CD4-positive, alpha-beta T cell (primary cell): ENCODE measurements around the gene PTPRK. TPM values are rescaled to one million over a fixed set of nuclear protein-coding genes. Genes with fewer than 3 reads are reported as not detected.

ENCODE experiments used
- ATAC-seq: fragments of 200-7000 bp; cut with Tn5 transposase; one replicate; pipeline ENCODE4 v1.10.0; 2022; ENCODE audit warnings: mild to moderate bottlenecking; ENCODE audit not compliant: poor library complexity
- CTCF ChIA-PET: fragments of 350-600 bp; sonication (Branson Sonifier 250); formaldehyde crosslinking; loops from one replicate; lab custom pipeline; 2021; ENCODE audit warnings: antibody characterized with exemption, inconsistent platforms; lab: Charles Lee
- POLR2A ChIA-PET: fragments of 350-600 bp; sonication (Branson Sonifier 250); formaldehyde crosslinking; loops from one replicate; lab custom pipeline; 2021; ENCODE audit warnings: antibody characterized with exemption, inconsistent platforms; lab: Charles Lee
- DNase-seq, 14 experiments: peaks; one replicate each; pipeline ENCODE4 v3.0.0-alpha.2; 2013 to 2020; ENCODE audit warnings: mixed read lengths in 2 of 14
- H3K27ac ChIP-seq, 2 donors: one replicate each; pipeline versions ENCODE4 v1.5.1 to v1.7.0; 2013; ENCODE audit warnings: low read length in 2 of 2, low read depth in 1 of 2, mild to moderate bottlenecking in 1 of 2
- H3K27me3 ChIP-seq, 2 experiments: 1 replicate in 1 of 2; 2 replicates in 1 of 2; pipeline versions ENCODE4 v1.6.1 to v1.7.0; 2013; ENCODE audit warnings: low read length in 2 of 2, control low read depth in 1 of 2, mild to moderate bottlenecking in 1 of 2, moderate library complexity in 1 of 2; ENCODE audit not compliant: insufficient read depth in 2 of 2, control insufficient read depth in 1 of 2
- H3K36me3 ChIP-seq: one replicate; pipeline ENCODE4 v1.6.1; 2013; ENCODE audit warnings: low read length, control low read depth; ENCODE audit not compliant: insufficient read depth
- H3K4me1 ChIP-seq: one replicate; pipeline ENCODE4 v1.6.1; 2013; ENCODE audit warnings: low read length, control low read depth; ENCODE audit not compliant: insufficient read depth
- H3K4me3 ChIP-seq: one replicate; pipeline ENCODE4 v1.5.1; 2013; ENCODE audit warnings: mild to moderate bottlenecking, low read length, moderate library complexity
- H3K9me3 ChIP-seq, 2 experiments: 1 replicate in 1 of 2; 2 replicates in 1 of 2; pipeline versions ENCODE4 v1.6.1 to v1.7.0; 2013; ENCODE audit warnings: low read length in 2 of 2, mild to moderate bottlenecking in 2 of 2, control low read depth in 1 of 2, moderate library complexity in 1 of 2; ENCODE audit not compliant: control insufficient read depth in 1 of 2, insufficient read depth in 1 of 2
- H3K27ac Mint-ChIP-seq: one replicate; pipeline ENCODE4 v1.8.0; 2020; ENCODE audit warnings: mixed read lengths
- H3K27me3 Mint-ChIP-seq: one replicate; pipeline ENCODE4 v1.8.0; 2021; ENCODE audit warnings: mixed read lengths
- H3K36me3 Mint-ChIP-seq: one replicate; pipeline ENCODE4 v1.8.0; 2021; ENCODE audit warnings: low read depth, mixed read lengths
- H3K4me1 Mint-ChIP-seq: one replicate; pipeline ENCODE4 v1.8.0; 2021; ENCODE audit warnings: low read depth, mixed read lengths
- H3K4me3 Mint-ChIP-seq: one replicate; pipeline ENCODE4 v1.8.0; 2020; ENCODE audit warnings: mild to moderate bottlenecking, mixed read lengths
- H3K9me3 Mint-ChIP-seq: one replicate; pipeline ENCODE4 v1.8.0; 2020; ENCODE audit warnings: mixed read lengths
- intact Hi-C, 2 experiments: fragments of 100-400 bp; cut with DNase I in 1 of 2; cut with micrococcal nuclease in 1 of 2; formaldehyde crosslinking; loops; one replicate each; pipeline versions ENCODE4 v1.15.1 to v1.9.0; 2023 to 2025; cut with DNase I, micrococcal nuclease
- total RNA-seq, 174 experiments: library from RNA in 2 of 174; stranded (reverse) in 2 of 174; gene quantifications; one replicate each; pipeline ENCODE4 v1.2.3 and lab custom pipeline; 2021 to 2026
- TF ChIP-seq, protein P1 (sequence below): fragments of 200-600 bp; IDR thresholded peaks from one replicate; pipeline ENCODE4 v1.8.0; 2022; ENCODE audit warnings: antibody characterized with exemption, mild to moderate bottlenecking

Gene PTPRK
- total RNA-seq, 2 experiments from 2014 or later = 8.4 to 10.3 TPM

DNA sequence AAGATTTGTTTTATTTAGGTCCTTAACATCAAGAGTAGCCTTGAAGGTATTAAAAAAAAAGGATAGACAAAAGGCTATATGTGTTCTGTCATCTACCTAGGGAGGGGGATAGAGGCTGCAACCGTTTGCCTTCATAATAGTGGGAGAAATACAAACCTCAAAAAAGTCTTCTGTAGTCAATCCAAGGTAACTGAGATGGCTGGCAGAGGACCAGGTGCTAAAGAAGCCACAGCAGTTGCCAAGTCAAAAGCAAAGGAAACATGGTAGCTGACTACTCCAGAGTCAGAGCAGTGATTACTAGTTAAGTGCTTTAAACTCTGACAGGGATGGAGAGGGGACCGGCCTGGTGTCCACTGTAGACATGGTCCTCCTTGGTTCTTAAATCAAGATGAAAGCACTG, 249.4 kb downstream of the PTPRK start:
- POLR2A ChIA-PET = no interaction called here
- Histone ChIP-seq H3K27ac (no peak overlapping the region), H3K4me1 (no peaks in the 10 kb centered on the region), H3K27me3 (no peaks in the 10 kb centered on the region), H3K9me3 (no peaks in the 10 kb centered on the region), H3K4me3 (no peak overlapping the region), H3K36me3 (no peaks in the 10 kb centered on the region)
- H3K9me3 Mint-ChIP-seq = peaks cover 2% of the 10 kb centered on the region
- no peaks in the 10 kb centered on the region for H3K4me1 Mint-ChIP-seq
- ATAC-seq (no peak), DNase-seq (no peak)
- H3K27ac Mint-ChIP-seq = no peak overlapping the region
- CTCF ChIA-PET = no interaction called here
- no peaks in the 10 kb centered on the region for H3K27me3 Mint-ChIP-seq
- H3K4me3 Mint-ChIP-seq = no peak overlapping the region
- intact Hi-C loops = no loop called here
- H3K36me3 Mint-ChIP-seq = no peaks in the 10 kb centered on the region
- TF ChIP-seq, protein P1, sequence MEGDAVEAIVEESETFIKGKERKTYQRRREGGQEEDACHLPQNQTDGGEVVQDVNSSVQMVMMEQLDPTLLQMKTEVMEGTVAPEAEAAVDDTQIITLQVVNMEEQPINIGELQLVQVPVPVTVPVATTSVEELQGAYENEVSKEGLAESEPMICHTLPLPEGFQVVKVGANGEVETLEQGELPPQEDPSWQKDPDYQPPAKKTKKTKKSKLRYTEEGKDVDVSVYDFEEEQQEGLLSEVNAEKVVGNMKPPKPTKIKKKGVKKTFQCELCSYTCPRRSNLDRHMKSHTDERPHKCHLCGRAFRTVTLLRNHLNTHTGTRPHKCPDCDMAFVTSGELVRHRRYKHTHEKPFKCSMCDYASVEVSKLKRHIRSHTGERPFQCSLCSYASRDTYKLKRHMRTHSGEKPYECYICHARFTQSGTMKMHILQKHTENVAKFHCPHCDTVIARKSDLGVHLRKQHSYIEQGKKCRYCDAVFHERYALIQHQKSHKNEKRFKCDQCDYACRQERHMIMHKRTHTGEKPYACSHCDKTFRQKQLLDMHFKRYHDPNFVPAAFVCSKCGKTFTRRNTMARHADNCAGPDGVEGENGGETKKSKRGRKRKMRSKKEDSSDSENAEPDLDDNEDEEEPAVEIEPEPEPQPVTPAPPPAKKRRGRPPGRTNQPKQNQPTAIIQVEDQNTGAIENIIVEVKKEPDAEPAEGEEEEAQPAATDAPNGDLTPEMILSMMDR = no peak

DNA sequence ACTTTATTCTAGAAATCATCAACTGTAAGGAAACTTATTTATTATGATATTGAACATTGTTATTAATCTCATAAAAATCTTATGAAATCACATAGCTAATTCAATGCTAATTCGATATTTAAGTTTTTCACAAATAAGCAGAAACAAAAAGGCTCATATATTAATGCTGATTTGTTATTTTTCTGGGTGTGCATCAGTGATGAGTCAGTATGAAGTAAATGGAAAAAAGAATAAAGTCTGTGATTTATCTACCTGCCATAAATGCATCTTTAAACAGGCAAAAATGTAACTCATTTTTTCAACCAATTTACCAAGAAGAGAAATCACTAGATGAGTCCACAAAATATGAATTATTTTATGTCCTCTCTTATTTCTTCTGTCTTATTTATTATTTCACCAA, 253.5 kb downstream of the PTPRK start:
- Histone ChIP-seq H3K27ac (no peak overlapping the region), H3K4me3 (no peak overlapping the region), H3K27me3 (no peaks in the 10 kb centered on the region), H3K9me3 (no peaks in the 10 kb centered on the region), H3K36me3 (no peaks in the 10 kb centered on the region), H3K4me1 (no peaks in the 10 kb centered on the region)
- ATAC-seq (no peak), DNase-seq (no peak)
- no peak overlapping the region for H3K4me3 Mint-ChIP-seq
- H3K4me1 Mint-ChIP-seq = no peaks in the 10 kb centered on the region
- no peaks in the 10 kb centered on the region for H3K27me3 Mint-ChIP-seq
- CTCF ChIA-PET = no interaction called here
- intact Hi-C loops = no loop called here
- POLR2A ChIA-PET = no interaction called here
- H3K27ac Mint-ChIP-seq = no peak overlapping the region
- H3K9me3 Mint-ChIP-seq = peaks cover 10% of the 10 kb centered on the region
- TF ChIP-seq, protein P1 = no peak
- H3K36me3 Mint-ChIP-seq = no peaks in the 10 kb centered on the region

DNA sequence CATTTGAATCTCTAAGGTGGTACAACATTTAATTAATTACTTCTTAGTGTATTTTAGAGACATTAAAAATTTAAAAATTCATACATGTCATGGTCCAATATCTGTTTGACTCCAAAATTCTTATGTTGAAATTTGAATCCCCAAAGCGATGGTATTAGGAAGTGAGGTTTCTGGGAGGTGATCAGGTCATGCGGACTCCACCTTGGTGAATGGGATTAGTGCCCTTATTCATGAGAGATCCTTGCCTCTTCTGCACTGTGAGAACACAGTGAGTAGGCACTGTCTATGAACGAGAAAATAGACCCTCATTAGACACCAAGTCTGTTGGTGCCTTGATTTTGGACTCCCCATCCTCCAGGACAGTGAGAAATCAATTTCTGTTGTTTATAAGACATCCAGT, 254.7 kb downstream of the PTPRK start:
- H3K27ac ChIP-seq = no peak overlapping the region
- ATAC-seq (no peak), DNase-seq (no peak)
- H3K9me3 ChIP-seq = no peaks in the 10 kb centered on the region
- Mint-ChIP-seq H3K36me3 (no peaks in the 10 kb centered on the region), H3K27me3 (no peaks in the 10 kb centered on the region), H3K9me3 (peaks cover 8% of the 10 kb centered on the region), H3K4me3 (no peak overlapping the region), H3K4me1 (peaks cover 5% of the 10 kb centered on the region), H3K27ac (no peak overlapping the region)
- TF ChIP-seq, protein P1 = no peak
- CTCF ChIA-PET = no interaction called here
- H3K4me3 ChIP-seq = no peak overlapping the region
- POLR2A ChIA-PET = no interaction called here
- no peaks in the 10 kb centered on the region for H3K36me3 ChIP-seq
- no peaks in the 10 kb centered on the region for H3K27me3 ChIP-seq
- intact Hi-C loops = no loop called here
- H3K4me1 ChIP-seq = no peaks in the 10 kb centered on the region
